HuH-7.5 (cell line): ENCODE results near the gene FCGR3B.
"Not testable (repeated sequence)": the region's sequence is repeated elsewhere in the genome, so short reads cannot be mapped to it uniquely, and the experiment has no call there.

Experiments
- DNase-seq: peaks from one replicate; pipeline ENCODE4 v3.0.0; 2011; ENCODE audit warnings: low spot score

FCGR3B gene

GRCh38 chr1:161605762-161606540, 25.0 kb downstream of the FCGR3B start:
- not testable (repeated sequence) for DNase-seq

GRCh38 chr1:161605024-161605423, 26.0 kb downstream of the FCGR3B start:
- DNase-seq = not testable (repeated sequence)

GRCh38 chr1:161597077-161597476, 33.9 kb downstream of the FCGR3B start:
- not testable (repeated sequence) for DNase-seq

GRCh38 chr1:161595583-161595982, 35.4 kb downstream of the FCGR3B start:
- not testable (repeated sequence) for DNase-seq

- DNase-seq = not testable (repeated sequence)
Measured at GRCh38 chr1:161595173-161595572, 35.8 kb downstream of the FCGR3B start.

- DNase-seq = not testable (repeated sequence)
Measured at GRCh38 chr1:161594269-161594984, 36.5 kb downstream of the FCGR3B start.

- DNase-seq = not testable (repeated sequence)
Measured at GRCh38 chr1:161593092-161593755, 37.8 kb downstream of the FCGR3B start.

GRCh38 chr1:161592586-161592985, 38.4 kb downstream of the FCGR3B start:
- not testable (repeated sequence) for DNase-seq

- DNase-seq = not testable (repeated sequence)
Measured at GRCh38 chr1:161589920-161590319, 41.1 kb downstream of the FCGR3B start.

- DNase-seq = not testable (repeated sequence)
Measured at GRCh38 chr1:161589365-161589764, 41.6 kb downstream of the FCGR3B start.

GRCh38 chr1:161588596-161588995, 42.4 kb downstream of the FCGR3B start:
- not testable (repeated sequence) for DNase-seq

GRCh38 chr1:161582882-161583281, 48.1 kb downstream of the FCGR3B start:
- not testable (repeated sequence) for DNase-seq

- not testable (repeated sequence) for DNase-seq
Measured at GRCh38 chr1:161580879-161581537, 50.0 kb downstream of the FCGR3B start.

GRCh38 chr1:161579856-161580507, 51.0 kb downstream of the FCGR3B start:
- DNase-seq = not testable (repeated sequence)

GRCh38 chr1:161576676-161577075, 54.3 kb downstream of the FCGR3B start:
- not testable (repeated sequence) for DNase-seq
